Adrenal gland (tissue), 5 donors: Measurements from ENCODE around the gene ECT2L.

Experiments
- POLR2A ChIP-seq, 2 donors: fragments of 450-650 bp; IDR thresholded peaks; one replicate each; pipeline ENCODE4 v1.6.1; 2017; ENCODE audit warnings: antibody characterized with exemption in 2 of 2, mild to moderate bottlenecking in 2 of 2, moderate library complexity in 1 of 2
- TF ChIP-seq, protein P1 (sequence below), 6 experiments: fragments of 450-650 bp in 4 of 6; fragments of 200-600 bp in 2 of 6; sonication (generic) in 1 of 6; IDR thresholded peaks; 1 replicate in 5 of 6; 2 replicates in 1 of 6; pipeline versions ENCODE4 v1.5.1 to v1.8.0; 2016 to 2021; ENCODE audit warnings: antibody characterized with exemption in 6 of 6, mild to moderate bottlenecking in 2 of 6, moderate library complexity in 1 of 6
- donor health status: DM: no; HTN: no; CAD: no.

DNA sequence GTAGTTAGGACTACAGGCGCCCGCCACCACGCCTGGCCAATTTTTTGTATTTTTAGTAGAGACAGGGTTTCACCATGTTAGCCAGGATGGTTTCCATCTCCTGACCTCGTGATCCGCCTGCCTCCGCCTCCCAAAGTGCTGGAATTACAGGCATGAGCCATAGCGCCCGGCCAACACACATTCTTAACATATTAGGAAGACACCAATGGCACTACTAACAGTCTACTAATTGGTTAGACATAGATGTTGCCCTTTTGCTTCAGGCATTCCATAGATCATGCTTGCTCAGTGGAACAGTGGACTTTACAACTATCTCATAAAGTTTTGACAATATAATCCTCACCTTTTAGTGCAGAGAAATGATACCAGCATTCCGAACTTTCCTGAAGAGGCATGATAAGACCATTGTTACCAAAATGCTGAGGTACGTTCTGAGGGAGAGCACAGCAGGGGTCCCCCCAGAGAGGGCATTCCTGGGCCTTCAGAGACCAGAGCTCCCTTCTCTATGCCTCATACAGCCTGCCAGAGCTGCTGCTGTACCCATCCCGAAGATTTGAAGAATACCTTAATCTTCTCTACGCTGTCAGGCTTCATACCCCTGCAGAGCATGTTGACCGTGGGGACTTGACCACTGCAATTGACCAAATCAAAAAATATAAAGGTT is 89.4 kb downstream of the ECT2L start:
- TF ChIP-seq, protein P1, sequence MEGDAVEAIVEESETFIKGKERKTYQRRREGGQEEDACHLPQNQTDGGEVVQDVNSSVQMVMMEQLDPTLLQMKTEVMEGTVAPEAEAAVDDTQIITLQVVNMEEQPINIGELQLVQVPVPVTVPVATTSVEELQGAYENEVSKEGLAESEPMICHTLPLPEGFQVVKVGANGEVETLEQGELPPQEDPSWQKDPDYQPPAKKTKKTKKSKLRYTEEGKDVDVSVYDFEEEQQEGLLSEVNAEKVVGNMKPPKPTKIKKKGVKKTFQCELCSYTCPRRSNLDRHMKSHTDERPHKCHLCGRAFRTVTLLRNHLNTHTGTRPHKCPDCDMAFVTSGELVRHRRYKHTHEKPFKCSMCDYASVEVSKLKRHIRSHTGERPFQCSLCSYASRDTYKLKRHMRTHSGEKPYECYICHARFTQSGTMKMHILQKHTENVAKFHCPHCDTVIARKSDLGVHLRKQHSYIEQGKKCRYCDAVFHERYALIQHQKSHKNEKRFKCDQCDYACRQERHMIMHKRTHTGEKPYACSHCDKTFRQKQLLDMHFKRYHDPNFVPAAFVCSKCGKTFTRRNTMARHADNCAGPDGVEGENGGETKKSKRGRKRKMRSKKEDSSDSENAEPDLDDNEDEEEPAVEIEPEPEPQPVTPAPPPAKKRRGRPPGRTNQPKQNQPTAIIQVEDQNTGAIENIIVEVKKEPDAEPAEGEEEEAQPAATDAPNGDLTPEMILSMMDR (IDR thresholded peaks at IDR 0.05): no peak
- no peak for TF ChIP-seq POLR2A (IDR thresholded peaks at IDR 0.05)
